HepG2 (cell line): ENCODE data around the gene CA9. TPM values are rescaled to one million over a fixed set of nuclear protein-coding genes. Genes with fewer than 3 reads are reported as not detected.

ENCODE experiments used
- ATF7 ChIP-seq, 2 experiments: fragments of 450-650 bp in 1 of 2; sonication (generic) in 1 of 2; formaldehyde crosslinking in 1 of 2; IDR thresholded peaks; 2 replicates each; pipeline versions ENCODE4 v1.4.0 to v1.6.1; 2016 to 2020; ENCODE audit warnings: antibody characterized with exemption in 1 of 2, mild to moderate bottlenecking in 1 of 2, missing genetic modification reagents in 1 of 2
- FOXA3 ChIP-seq: IDR thresholded peaks from 2 replicates; pipeline ENCODE4 v1.6.1; 2016; ENCODE audit warnings: missing genetic modification reagents, missing compliant biosample characterization
- HNF4A ChIP-seq: sonication (generic); formaldehyde crosslinking; IDR thresholded peaks from 2 replicates; pipeline ENCODE4 v1.4.0; 2020; ENCODE audit warnings: missing genetic modification reagents
- HNRNPUL1 ChIP-seq: fragments of 200-400 bp; formaldehyde crosslinking; IDR thresholded peaks from 2 replicates; pipeline ENCODE4 v1.6.1; 2017; ENCODE audit warnings: low read depth, mild to moderate bottlenecking, low read length, moderate library complexity
- KAT8 ChIP-seq: IDR thresholded peaks from 2 replicates; pipeline ENCODE4 v1.6.1; 2016; ENCODE audit warnings: missing genetic modification reagents, missing compliant biosample characterization
- NAIF1 ChIP-seq: sonication (generic); formaldehyde crosslinking; IDR thresholded peaks from 2 replicates; pipeline ENCODE4 v1.5.0; 2020; ENCODE audit warnings: mild to moderate bottlenecking, missing genetic modification reagents, borderline replicate concordance
- SMAD1 ChIP-seq: sonication (generic); formaldehyde crosslinking; IDR thresholded peaks from 2 replicates; pipeline ENCODE4 v1.4.0; 2020; ENCODE audit warnings: missing genetic modification reagents, low read depth, mild to moderate bottlenecking, borderline replicate concordance
- TCF12 ChIP-seq, 2 experiments: fragments of 450-650 bp in 1 of 2; sonication (generic) in 1 of 2; formaldehyde crosslinking in 1 of 2; IDR thresholded peaks; 2 replicates each; pipeline versions ENCODE4 v1.6.1 to v1.8.0; 2017 to 2022; ENCODE audit warnings: antibody characterized with exemption in 1 of 2, mild to moderate bottlenecking in 1 of 2, missing genetic modification reagents in 1 of 2, moderate library complexity in 1 of 2
- ZNF260 ChIP-seq: sonication (generic); formaldehyde crosslinking; IDR thresholded peaks from 2 replicates; pipeline ENCODE4 v1.4.0; 2020; ENCODE audit warnings: missing genetic modification reagents, low read depth, mild to moderate bottlenecking, borderline replicate concordance
- ZNF720 ChIP-seq: sonication (generic); formaldehyde crosslinking; IDR thresholded peaks from 2 replicates; pipeline ENCODE4 v1.4.0; 2020; ENCODE audit warnings: missing genetic modification reagents
- ZNF766 ChIP-seq: sonication (generic); formaldehyde crosslinking; IDR thresholded peaks from 2 replicates; pipeline ENCODE4 v1.5.0; 2020; ENCODE audit warnings: missing genetic modification reagents, borderline replicate concordance
- ZNF790 ChIP-seq: sonication (generic); formaldehyde crosslinking; IDR thresholded peaks from 2 replicates; pipeline ENCODE4 v1.8.0; 2022; ENCODE audit warnings: missing genetic modification reagents, mild to moderate bottlenecking, borderline replicate concordance
- ZSCAN20 ChIP-seq: sonication (generic); formaldehyde crosslinking; IDR thresholded peaks from 2 replicates; pipeline ENCODE4 v1.4.0; 2020; ENCODE audit warnings: missing genetic modification reagents, mild to moderate bottlenecking, borderline replicate concordance
- polyA plus RNA-seq, 8 experiments: library from polyadenylated mRNA; depleted of rRNA in 3 of 8; stranded (reverse) in 7 of 8; unstranded in 1 of 8; fragments of >200 nt; fragmentation: Illumina TruSeq in 4 of 8; extraction: Trizol in 4 of 8; gene quantifications; 2 replicates each; pipeline versions ENCODE4 v1.2.1 to v1.2.3, GENCODE V29; 2011 to 2016; ENCODE audit warnings: low read depth in 4 of 8, missing spikeins in 1 of 8, mixed read lengths in 1 of 8; ENCODE audit not compliant: insufficient read depth in 1 of 8
- total RNA-seq, 5 experiments: library from RNA; depleted of rRNA; stranded (reverse); fragments of >200 nt; fragmentation: Illumina TruSeq; extraction: Trizol; gene quantifications; 2 replicates each; pipeline ENCODE4 v1.2.3, GENCODE V29; 2016; ENCODE audit warnings: low read depth in 1 of 5
- TF ChIP-seq, protein P1 (sequence below): sonication (generic); formaldehyde crosslinking; IDR thresholded peaks from 2 replicates; pipeline ENCODE4 v1.4.0; 2020; ENCODE audit warnings: mild to moderate bottlenecking, missing genetic modification reagents
- TF ChIP-seq, protein P2 (sequence below): sonication (generic); formaldehyde crosslinking; IDR thresholded peaks from 2 replicates; pipeline ENCODE4 v1.4.0; 2020; ENCODE audit warnings: missing genetic modification reagents, borderline replicate concordance

The CA9 gene
- total and polyA plus RNA-seq, 2 of the 13 experiments (the other 11 are each of a cell fraction or from before 2014, with no cell fraction given), result 0.13 to 152 TPM

DNA sequence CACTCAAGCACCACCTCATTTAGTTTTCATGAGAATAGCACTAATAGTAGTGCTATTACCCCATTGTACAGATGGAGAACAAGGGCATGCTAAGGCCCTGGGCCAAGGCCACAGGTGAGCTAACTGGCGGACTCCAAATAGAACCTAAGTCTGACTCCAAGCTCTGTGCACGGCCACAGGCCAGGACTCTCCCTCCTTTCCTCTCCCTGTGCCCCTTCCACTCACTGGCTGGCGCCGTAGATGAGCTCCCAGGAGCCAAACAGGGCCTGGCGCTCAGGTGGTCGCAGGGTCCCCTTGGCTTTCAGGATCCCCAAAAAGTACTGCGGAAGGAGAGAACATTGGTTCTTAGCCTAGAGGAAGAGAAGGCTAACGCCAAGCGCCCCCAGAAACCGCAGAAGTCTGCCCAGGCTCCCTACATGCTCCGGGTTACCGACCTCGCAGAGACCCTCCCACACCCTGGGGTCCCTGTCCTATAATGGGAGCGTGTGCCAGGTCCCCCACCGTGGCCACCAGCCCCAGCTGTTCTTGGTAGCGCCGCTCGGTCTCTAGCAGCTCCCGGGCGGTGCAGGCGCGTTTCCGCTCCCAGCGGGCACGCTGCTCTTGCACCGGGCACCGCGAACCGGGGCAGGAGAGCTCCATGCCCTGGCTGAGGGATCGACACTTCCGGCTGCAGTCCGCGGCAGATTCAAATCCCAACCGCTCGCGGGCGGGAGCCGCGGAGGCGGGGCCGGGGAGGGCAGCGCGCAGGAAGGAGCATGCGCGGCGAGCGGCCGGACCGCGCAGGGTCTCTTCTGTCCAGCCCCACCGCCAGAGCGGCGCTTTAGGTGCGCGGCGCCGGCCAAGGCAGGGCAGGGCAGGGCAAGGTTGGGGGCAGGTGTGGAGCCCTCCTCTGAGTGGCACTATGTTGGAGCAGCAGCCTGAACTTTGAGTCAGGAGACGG, 8.9 kb upstream of the CA9 start, which contains the start of gene ARHGEF39 (continued):
- TF ChIP-seq, protein P1, sequence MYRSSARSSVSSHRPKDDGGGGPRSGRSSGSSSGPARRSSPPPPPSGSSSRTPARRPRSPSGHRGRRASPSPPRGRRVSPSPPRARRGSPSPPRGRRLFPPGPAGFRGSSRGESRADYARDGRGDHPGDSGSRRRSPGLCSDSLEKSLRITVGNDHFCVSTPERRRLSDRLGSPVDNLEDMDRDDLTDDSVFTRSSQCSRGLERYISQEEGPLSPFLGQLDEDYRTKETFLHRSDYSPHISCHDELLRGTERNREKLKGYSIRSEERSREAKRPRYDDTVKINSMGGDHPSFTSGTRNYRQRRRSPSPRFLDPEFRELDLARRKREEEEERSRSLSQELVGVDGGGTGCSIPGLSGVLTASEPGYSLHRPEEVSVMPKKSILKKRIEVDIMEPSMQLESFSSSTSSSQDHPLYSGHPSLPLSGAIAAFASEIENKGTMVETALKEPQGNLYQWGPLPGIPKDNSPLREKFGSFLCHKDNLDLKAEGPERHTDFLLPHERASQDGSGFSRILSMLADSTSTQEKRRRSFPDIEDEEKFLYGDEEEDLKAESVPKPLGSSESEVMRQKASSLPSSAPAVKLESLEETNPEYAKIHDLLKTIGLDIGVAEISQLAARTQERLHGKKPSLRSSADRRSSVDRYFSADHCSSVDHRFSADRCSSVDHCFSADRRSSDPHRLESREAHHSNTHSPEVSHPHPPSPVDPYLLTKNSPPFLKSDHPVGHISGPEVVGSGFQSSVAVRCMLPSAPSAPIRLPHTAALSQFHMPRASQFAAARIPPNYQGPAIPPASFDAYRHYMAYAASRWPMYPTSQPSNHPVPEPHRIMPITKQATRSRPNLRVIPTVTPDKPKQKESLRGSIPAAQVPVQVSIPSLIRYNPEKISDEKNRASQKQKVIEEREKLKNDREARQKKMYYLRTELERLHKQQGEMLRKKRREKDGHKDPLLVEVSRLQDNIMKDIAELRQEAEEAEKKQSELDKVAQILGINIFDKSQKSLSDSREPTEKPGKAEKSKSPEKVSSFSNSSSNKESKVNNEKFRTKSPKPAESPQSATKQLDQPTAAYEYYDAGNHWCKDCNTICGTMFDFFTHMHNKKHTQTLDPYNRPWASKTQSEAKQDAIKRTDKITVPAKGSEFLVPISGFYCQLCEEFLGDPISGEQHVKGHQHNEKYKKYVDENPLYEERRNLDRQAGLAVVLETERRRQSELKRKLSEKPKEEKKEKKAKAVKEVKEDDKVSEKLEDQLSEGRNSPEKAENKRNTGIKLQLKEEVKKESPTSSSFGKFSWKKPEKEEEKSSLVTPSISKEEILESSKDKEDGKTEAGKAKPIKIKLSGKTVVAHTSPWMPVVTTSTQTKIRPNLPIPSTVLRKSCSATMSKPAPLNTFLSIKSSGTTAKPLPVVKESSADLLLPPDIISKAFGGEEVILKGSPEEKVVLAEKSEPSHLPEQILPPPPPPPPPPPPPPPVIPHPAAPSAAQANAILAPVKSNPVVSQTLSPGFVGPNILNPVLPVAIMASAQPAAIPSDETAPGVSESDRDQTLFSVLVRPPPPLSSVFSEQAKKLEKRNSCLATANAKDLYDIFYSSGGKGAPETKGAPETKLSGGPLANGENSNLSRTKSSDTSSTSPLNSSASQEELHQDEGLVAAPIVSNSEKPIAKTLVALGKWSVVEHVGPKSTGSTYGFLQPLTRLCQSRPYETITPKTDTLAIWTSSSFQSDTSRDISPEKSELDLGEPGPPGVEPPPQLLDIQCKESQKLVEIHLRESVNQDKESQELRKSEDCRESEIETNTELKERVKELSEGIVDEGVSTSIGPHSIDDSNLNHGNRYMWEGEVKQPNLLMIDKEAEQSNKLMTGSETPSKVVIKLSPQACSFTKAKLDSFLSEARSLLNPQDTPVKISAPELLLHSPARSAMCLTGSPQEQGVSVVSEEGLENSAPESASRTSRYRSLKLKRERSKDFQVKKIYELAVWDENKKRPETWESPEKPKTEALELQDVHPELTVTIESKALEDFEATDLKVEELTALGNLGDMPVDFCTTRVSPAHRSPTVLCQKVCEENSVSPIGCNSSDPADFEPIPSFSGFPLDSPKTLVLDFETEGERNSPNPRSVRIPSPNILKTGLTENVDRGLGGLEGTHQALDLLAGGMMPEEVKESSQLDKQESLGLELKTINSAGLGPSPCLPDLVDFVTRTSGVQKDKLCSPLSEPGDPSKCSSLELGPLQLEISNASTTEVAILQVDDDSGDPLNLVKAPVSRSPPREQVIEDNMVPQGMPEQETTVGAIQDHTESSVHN (CRISPR knock-in tag), result 0 out of 2 replicates have a peak, but pooled peaks have one; percentile 8
- TF ChIP-seq ZNF260 (CRISPR knock-in tag) (no peak), HNF4A (CRISPR knock-in tag) (no peak; the same call in 1 of the 2 replicates), KAT8 (CRISPR knock-in tag) (peak; percentile 84), ZSCAN20 (CRISPR knock-in tag) (peak; percentile 38; the same call in 1 of the 2 replicates), NAIF1 (CRISPR knock-in tag) (no peak), ZNF720 (CRISPR knock-in tag) (no peak), HNRNPUL1 (no peak), ATF7 (IDR thresholded peaks at IDR 0.05) (no peak), ATF7 (CRISPR knock-in tag; IDR thresholded peaks at IDR 0.05) (no peak), ZNF766 (CRISPR knock-in tag) (peak; percentile 77; the same call in 1 of the 2 replicates), FOXA3 (peak; percentile 56; the same call in 1 of the 2 replicates), SMAD1 (CRISPR knock-in tag) (peak; percentile 29; the same call in 1 of the 2 replicates), TCF12 (IDR thresholded peaks at IDR 0.05) (no peak), TCF12 (CRISPR knock-in tag; IDR thresholded peaks at IDR 0.05) (no peak), ZNF790 (CRISPR knock-in tag) (no peak)
- TF ChIP-seq, protein P2, sequence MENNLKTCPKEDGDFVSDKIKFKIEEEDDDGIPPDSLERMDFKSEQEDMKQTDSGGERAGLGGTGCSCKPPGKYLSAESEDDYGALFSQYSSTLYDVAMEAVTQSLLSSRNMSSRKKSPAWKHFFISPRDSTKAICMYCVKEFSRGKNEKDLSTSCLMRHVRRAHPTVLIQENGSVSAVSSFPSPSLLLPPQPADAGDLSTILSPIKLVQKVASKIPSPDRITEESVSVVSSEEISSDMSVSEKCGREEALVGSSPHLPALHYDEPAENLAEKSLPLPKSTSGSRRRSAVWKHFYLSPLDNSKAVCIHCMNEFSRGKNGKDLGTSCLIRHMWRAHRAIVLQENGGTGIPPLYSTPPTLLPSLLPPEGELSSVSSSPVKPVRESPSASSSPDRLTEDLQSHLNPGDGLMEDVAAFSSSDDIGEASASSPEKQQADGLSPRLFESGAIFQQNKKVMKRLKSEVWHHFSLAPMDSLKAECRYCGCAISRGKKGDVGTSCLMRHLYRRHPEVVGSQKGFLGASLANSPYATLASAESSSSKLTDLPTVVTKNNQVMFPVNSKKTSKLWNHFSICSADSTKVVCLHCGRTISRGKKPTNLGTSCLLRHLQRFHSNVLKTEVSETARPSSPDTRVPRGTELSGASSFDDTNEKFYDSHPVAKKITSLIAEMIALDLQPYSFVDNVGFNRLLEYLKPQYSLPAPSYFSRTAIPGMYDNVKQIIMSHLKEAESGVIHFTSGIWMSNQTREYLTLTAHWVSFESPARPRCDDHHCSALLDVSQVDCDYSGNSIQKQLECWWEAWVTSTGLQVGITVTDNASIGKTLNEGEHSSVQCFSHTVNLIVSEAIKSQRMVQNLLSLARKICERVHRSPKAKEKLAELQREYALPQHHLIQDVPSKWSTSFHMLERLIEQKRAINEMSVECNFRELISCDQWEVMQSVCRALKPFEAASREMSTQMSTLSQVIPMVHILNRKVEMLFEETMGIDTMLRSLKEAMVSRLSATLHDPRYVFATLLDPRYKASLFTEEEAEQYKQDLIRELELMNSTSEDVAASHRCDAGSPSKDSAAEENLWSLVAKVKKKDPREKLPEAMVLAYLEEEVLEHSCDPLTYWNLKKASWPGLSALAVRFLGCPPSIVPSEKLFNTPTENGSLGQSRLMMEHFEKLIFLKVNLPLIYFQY (CRISPR knock-in tag), result peak; percentile 52; the same call in 1 of the 2 replicates
